ENCODE measurements around the gene CYP39A1.

Gene CYP39A1

DNA sequence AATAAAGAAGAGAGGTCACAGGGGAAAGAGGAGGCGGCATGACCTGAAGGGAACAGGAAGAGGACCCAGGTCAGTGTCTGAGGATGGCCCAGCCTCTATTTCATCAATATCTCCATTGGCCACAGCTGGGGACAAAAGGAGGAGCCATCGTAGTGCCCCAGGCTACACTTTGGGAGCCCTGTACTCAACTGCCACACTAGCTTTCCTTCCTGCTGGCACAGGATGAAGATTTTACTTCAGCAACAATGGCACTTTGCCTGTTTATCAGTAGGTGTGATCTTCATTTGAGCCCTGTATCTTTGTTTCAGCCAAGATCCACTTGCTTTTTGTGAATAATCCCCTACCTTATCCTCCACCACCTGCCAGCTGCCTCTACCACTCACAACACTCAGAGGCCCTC lies 126.0 kb downstream of the CYP39A1 start:
- Histone ChIP-seq H3K27me3 (ENCODE audit: control insufficient read depth, low read length) (no peaks in the 10 kb centered on the region), H3K36me3 (ENCODE audit: control insufficient read depth, low read length) (no peaks in the 10 kb centered on the region), H3F3A (ENCODE audit: control insufficient read depth, insufficient read depth) (no peaks in the 10 kb centered on the region), H3K27ac (ENCODE audit: low read depth, low read length) (no peak overlapping the region), H3K79me2 (ENCODE audit: control insufficient read depth, low read length) (no peaks in the 10 kb centered on the region), H3K4me2 (ENCODE audit: low read length) (no peak overlapping the region), H3K9me3 (ENCODE audit: control insufficient read depth, insufficient read depth, low read length) (no peaks in the 10 kb centered on the region), H3K9me2 (replicated peaks; ENCODE audit: control insufficient read depth, low read length) (no peaks in the 10 kb centered on the region), H3K4me1 (ENCODE audit: control insufficient read depth, low read length) (no peaks in the 10 kb centered on the region), H3K4me3 (ENCODE audit: low read length) (no peak overlapping the region), H4K20me1 (ENCODE audit: control insufficient read depth, insufficient read depth, low read depth, low read length) (no peaks in the 10 kb centered on the region)
- TF ChIP-seq, protein P1, sequence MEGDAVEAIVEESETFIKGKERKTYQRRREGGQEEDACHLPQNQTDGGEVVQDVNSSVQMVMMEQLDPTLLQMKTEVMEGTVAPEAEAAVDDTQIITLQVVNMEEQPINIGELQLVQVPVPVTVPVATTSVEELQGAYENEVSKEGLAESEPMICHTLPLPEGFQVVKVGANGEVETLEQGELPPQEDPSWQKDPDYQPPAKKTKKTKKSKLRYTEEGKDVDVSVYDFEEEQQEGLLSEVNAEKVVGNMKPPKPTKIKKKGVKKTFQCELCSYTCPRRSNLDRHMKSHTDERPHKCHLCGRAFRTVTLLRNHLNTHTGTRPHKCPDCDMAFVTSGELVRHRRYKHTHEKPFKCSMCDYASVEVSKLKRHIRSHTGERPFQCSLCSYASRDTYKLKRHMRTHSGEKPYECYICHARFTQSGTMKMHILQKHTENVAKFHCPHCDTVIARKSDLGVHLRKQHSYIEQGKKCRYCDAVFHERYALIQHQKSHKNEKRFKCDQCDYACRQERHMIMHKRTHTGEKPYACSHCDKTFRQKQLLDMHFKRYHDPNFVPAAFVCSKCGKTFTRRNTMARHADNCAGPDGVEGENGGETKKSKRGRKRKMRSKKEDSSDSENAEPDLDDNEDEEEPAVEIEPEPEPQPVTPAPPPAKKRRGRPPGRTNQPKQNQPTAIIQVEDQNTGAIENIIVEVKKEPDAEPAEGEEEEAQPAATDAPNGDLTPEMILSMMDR (IDR thresholded peaks at IDR 0.05; ENCODE audit: low read depth, low read length, poor library complexity, severe bottlenecking), result no peak
- no peak for TF ChIP-seq EZH2phosphoT487 (IDR thresholded peaks at IDR 0.05; ENCODE audit: borderline replicate concordance, low read length)

DNA sequence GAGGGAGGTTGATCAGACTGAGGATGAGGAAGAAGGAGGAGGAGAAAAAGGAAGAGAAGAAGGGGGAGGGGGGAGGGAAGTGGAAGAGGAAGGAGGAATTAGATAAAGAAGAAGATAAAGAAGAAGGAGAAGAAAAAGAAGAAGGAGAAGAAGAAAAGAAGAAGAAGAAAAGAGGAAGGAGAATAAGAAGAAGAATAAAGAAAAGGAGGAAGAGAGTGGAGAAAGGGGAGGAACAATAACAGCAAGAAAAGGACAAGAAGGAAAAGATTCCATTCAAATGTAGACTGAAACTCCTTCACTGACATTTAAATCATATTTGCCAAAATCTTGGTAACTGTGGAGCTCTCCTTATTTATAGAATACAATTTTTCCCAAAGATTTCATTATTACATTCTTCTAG lies 127.0 kb downstream of the CYP39A1 start:
- H4K20me1 ChIP-seq (ENCODE audit: control insufficient read depth, insufficient read depth, low read depth, low read length), result no peaks in the 10 kb centered on the region
- H3F3A ChIP-seq (ENCODE audit: control insufficient read depth, insufficient read depth), result no peaks in the 10 kb centered on the region
- no peaks in the 10 kb centered on the region for H3K79me2 ChIP-seq (ENCODE audit: control insufficient read depth, low read length)
- no peak overlapping the region for H3K27ac ChIP-seq (ENCODE audit: low read depth, low read length)
- no peak overlapping the region for H3K4me3 ChIP-seq (ENCODE audit: low read length)
- TF ChIP-seq EZH2phosphoT487 (IDR thresholded peaks at IDR 0.05; ENCODE audit: borderline replicate concordance, low read length), result no peak
- TF ChIP-seq, protein P1 (IDR thresholded peaks at IDR 0.05; ENCODE audit: low read depth, low read length, poor library complexity, severe bottlenecking), result no peak
- H3K27me3 ChIP-seq (ENCODE audit: control insufficient read depth, low read length), result no peaks in the 10 kb centered on the region
- no peaks in the 10 kb centered on the region for H3K9me3 ChIP-seq (ENCODE audit: control insufficient read depth, insufficient read depth, low read length)
- H3K4me1 ChIP-seq (ENCODE audit: control insufficient read depth, low read length), result no peaks in the 10 kb centered on the region
- no peaks in the 10 kb centered on the region for H3K9me2 ChIP-seq (replicated peaks; ENCODE audit: control insufficient read depth, low read length)
- no peaks in the 10 kb centered on the region for H3K36me3 ChIP-seq (ENCODE audit: control insufficient read depth, low read length)
- H3K4me2 ChIP-seq (ENCODE audit: low read length), result no peak overlapping the region

- Histone ChIP-seq H3K9me2 (replicated peaks; ENCODE audit: control insufficient read depth, low read length) (no peaks in the 10 kb centered on the region), H3K4me2 (ENCODE audit: low read length) (no peak overlapping the region), H3K27me3 (ENCODE audit: control insufficient read depth, low read length) (no peaks in the 10 kb centered on the region), H4K20me1 (ENCODE audit: control insufficient read depth, insufficient read depth, low read depth, low read length) (no peaks in the 10 kb centered on the region), H3K4me3 (ENCODE audit: low read length) (no peak overlapping the region), H3K36me3 (ENCODE audit: control insufficient read depth, low read length) (no peaks in the 10 kb centered on the region), H3F3A (ENCODE audit: control insufficient read depth, insufficient read depth) (no peaks in the 10 kb centered on the region), H3K9me3 (ENCODE audit: control insufficient read depth, insufficient read depth, low read length) (no peaks in the 10 kb centered on the region), H3K27ac (ENCODE audit: low read depth, low read length) (no peak overlapping the region), H3K4me1 (ENCODE audit: control insufficient read depth, low read length) (no peaks in the 10 kb centered on the region), H3K79me2 (ENCODE audit: control insufficient read depth, low read length) (no peaks in the 10 kb centered on the region)
- TF ChIP-seq, protein P1 (IDR thresholded peaks at IDR 0.05; ENCODE audit: low read depth, low read length, poor library complexity, severe bottlenecking), result no peak
Observed at GRCh38 chr6:46521464-46521971, 131.1 kb downstream of the CYP39A1 start.

DNA sequence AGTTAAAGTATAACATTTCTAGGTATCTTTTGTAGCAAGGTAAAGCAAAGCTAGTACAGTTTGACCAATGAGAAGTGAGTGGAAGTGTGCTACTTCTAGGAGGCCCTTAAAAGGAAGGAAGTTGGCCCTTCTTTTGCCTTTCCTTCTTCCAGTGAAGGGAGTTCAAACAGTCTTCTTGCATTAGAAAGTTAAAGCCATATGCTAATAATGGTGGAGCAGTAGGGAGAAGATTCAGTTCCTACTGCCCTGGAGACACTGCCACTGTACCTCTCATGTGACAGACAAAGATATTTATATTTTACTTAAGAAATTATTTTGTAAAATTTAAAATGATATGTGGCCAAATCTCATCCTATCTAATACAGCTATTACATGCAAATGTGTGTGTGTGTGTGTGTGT lies 135.4 kb downstream of the CYP39A1 start:
- no peak overlapping the region for H3K27ac ChIP-seq (ENCODE audit: low read depth, low read length)
- H3K36me3 ChIP-seq (ENCODE audit: control insufficient read depth, low read length), result no peaks in the 10 kb centered on the region
- H3K27me3 ChIP-seq (ENCODE audit: control insufficient read depth, low read length), result no peaks in the 10 kb centered on the region
- H3K9me2 ChIP-seq (replicated peaks; ENCODE audit: control insufficient read depth, low read length), result no peaks in the 10 kb centered on the region
- no peak overlapping the region for H3K4me3 ChIP-seq (ENCODE audit: low read length)
- H4K20me1 ChIP-seq (ENCODE audit: control insufficient read depth, insufficient read depth, low read depth, low read length), result no peaks in the 10 kb centered on the region
- no peaks in the 10 kb centered on the region for H3F3A ChIP-seq (ENCODE audit: control insufficient read depth, insufficient read depth)
- no peak overlapping the region for H3K4me2 ChIP-seq (ENCODE audit: low read length)
- no peaks in the 10 kb centered on the region for H3K4me1 ChIP-seq (ENCODE audit: control insufficient read depth, low read length)
- TF ChIP-seq, protein P1 (IDR thresholded peaks at IDR 0.05; ENCODE audit: low read depth, low read length, poor library complexity, severe bottlenecking), result no peak
- no peak for TF ChIP-seq EZH2phosphoT487 (IDR thresholded peaks at IDR 0.05; ENCODE audit: borderline replicate concordance, low read length)
- H3K9me3 ChIP-seq (ENCODE audit: control insufficient read depth, insufficient read depth, low read length), result no peaks in the 10 kb centered on the region
- H3K79me2 ChIP-seq (ENCODE audit: control insufficient read depth, low read length), result no peaks in the 10 kb centered on the region

Data from DOHH2 (cell line).